GM18508 (cell line): ENCODE results near the gene FBXO7.

Experiments used
- ATAC-seq: cut with Tn5 transposase; IDR thresholded peaks from one replicate; pipeline ENCODE4 v1.9.1; 2021; ENCODE audit warnings: moderate number of reproducible peaks; ENCODE audit not compliant: insufficient read depth, unreplicated experiment

Gene FBXO7

DNA sequence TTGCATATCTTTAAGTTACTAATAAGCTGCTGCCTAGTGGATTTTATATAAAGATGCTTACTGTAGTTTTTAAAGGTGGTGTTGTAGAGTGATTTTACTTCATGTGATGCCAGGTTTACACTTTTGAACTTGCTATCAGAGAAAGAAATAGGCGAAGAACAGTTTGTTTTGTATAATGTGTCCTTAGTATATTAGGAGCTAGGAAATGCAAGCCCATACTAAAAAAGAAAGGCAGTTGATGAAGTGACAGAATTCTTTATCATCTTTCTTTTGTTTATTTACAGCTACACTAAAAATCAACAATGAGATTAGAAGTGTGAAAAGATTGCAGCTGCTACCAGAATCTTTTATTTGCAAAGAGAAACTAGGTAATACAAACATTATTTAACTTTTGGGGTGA, 12.8 kb downstream of the FBXO7 start:
- ATAC-seq: no peak

DNA sequence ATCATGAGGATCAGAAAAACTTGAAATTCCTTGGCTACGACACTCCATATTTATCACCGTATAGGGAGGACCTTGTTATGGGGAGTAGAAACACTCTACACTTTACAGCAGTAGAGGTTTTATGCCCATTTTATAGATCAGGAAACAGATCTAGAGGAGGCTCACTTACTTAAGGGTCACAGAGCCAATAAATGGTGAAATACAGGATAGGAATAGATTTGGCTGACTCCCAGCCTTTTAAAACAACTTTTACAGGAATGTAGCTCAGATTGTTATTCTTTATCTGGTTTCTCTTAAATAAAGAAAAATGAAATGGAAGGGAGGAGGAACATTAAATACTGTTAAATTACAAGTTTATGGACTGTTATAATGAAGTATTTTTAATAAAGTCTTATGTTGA, 14.8 kb downstream of the FBXO7 start:
- ATAC-seq: no peak

DNA sequence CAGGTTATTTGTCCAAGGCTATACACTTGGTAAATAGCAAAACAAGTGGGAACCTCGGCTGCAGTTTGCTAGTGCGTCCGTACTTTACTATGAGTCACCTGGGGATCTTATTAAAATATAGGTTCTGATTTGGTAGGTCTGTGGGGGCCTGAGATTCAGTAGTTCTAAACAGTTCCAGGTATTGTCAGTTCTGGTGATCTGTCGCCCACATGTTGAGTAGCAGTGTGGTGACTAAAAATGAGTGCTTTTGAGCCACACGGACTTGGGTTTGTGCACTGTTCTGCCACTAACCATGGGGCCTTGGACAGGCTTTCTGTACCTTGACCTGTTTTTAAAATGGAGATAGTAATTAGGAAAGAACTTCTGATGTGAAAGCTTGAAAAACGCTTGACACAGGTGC, 15.7 kb downstream of the FBXO7 start:
- ATAC-seq: no peak

DNA sequence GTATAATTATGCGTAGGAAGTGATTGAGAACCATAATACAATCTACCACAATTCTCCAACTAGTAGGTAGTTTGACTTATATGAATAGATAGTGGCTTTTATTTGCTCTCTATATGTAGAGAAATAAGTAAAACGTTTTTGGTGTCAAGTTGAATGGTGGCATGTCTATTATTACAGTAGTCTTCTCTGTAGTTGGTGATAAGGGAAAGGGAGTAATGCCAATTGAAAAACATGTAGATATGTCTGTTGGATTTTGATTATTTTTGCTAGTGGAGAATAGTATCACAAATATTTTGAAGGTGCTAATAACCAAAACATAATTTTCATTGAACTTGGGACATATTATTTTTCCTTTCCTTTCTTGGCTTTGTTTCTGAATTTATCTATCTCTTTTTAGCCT, 17.5 kb downstream of the FBXO7 start:
- no peak for ATAC-seq

DNA sequence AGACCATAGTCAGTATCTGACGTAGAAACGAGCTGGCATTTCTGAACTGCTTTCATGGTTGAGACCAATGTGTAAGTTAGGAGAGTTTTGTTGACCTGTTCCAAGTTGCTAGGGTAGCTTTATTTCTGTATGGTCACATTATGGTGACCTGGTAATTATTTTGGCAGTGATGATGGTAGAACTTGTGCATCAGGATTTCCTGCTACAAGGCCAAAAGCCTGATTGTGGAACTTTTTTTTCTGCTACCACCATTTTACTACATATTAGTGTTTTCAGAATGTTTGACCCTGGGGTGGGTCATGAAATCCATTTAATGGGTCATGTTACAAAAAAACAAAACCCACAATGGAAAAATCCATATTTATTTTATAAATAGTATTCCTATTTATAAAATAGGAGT, 18.9 kb downstream of the FBXO7 start:
- no peak for ATAC-seq

DNA sequence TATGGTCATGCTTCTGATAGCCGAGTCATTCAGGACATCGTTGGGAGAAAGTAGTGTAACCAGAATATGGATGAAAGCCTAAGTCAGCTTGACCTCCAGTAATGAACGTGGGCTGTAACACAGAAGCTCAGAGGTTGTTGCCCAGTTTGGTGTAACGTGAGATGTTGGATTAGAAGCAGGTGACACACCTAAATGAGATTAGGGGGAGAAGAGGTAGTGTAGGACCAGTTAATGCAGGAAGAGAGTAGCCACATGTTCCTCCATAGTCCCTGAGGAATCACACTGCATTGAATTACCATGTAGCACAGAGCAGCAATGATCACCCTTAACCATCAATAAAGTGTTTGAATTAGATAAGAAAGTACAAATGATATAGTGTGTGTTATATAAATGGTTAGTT, 20.4 kb downstream of the FBXO7 start:
- no peak for ATAC-seq

DNA sequence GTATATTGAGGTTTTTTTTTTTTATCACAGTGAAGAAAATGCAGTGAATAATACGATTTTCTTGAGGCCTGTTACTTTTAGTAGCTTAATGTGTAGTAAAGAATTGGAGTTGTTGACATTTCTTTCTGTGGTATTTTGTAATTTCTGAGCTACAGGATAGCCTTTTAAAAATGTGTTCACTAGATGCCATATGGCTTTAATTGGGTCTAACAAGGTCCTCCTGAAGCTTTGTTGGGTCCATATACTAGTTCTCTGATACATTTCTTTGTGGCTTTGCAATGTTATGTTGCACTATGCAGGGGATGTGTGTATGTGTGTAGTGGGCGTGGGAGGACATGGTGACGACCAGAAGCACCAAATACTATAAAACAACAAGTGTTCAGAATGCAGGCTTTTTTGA, 25.1 kb downstream of the FBXO7 start:
- no peak for ATAC-seq

DNA sequence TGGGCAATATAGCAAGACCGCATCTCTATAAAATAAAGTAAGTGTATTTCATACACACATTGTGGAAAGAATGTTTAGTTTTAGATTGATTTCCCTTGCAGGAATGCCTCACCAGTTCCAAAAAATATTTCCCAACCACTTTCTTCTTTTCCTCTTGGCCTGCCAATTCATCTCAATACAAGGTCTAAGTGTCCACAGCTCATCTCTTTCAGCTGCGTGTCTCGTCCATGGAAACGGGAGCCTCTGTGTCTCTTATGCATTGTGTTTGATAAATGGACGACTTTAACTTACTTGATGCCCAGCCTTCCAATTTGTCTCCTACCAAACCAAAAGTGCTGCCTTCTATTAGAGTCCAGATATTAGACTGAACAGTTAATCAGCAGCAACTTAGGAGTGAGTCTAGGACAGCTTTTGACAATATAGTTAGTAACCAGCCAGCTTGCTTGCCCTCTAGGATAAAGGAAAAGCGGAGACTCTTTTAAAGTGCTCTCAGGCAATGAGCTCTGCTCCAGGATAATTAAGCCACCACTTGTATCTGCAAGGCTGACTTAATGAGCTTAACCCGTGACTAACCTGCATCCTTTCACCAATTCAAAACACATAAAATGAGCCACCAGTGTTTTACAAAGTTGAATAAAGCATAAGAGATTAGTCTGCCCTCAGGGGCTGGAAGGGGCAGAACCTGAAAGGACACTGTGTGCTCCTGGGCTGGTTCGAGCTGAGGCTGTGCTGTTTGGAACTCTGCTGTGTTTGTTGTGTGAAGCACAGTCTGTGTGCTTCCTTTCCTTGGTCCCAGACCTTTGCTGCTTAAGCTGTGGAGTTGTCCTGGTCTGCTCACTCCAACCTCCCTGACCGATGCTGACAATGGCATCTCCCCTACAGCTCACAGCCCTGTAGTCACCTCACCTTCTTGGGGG, 27.5 kb downstream of the FBXO7 start:
- ATAC-seq: no peak

DNA sequence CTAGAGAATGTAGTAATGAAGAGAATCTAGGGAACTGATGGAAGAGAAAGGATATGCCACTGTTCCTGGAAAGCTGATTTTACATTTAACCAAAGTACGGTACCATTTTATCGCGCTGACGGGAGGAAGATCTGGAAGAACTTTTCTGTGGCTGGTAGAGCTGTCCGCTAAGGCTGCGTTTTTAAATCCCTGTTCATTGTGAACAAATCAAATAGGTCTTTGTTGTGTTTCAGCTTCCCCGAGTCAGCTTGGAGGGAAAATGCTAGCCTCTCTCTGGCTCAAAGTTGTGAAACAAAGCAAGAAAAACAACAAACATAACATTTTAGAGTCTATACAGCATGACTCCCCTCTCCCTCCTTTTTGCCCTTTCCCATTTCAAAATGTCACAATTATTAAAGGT, 34.4 kb downstream of the FBXO7 start:
- no peak for ATAC-seq

DNA sequence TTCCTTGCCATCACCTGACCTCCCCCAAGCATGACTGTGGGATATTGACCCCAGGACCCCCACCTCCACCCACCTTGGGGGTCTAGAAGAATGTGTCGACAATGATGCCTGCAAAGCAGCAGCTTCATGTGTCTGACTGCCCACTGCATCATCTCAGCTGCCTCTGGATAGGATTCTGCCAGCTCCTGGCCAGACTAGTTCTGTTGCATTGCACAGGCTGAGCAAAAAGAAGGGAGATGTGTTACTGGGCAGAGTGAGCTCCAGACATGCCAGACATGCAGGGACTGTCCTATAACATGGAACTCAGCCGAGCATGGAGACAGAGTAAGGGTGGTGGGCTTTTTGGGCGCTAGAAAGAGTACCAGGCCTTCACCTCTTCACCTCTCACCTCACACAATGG, 36.7 kb downstream of the FBXO7 start:
- no peak for ATAC-seq

DNA sequence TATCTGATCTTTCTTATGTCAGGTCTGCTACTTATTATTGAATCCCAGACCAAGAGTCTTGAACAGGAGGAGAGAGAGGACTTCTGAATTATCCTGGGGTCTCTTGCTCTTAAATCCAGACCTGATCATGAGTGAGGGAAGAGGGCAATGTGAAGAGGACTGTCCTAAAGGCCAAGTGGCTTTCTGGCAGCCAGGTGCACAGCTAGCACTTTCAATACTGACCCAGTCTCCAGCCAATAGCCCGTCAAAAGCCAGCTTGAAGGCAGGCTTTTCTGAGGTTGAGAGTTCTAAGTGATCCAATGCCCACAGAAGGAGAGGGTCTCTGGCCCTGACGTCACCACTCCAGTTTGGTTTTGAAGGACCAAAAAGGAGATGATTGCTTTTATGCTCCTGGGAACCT, 37.2 kb downstream of the FBXO7 start:
- ATAC-seq: no peak

DNA sequence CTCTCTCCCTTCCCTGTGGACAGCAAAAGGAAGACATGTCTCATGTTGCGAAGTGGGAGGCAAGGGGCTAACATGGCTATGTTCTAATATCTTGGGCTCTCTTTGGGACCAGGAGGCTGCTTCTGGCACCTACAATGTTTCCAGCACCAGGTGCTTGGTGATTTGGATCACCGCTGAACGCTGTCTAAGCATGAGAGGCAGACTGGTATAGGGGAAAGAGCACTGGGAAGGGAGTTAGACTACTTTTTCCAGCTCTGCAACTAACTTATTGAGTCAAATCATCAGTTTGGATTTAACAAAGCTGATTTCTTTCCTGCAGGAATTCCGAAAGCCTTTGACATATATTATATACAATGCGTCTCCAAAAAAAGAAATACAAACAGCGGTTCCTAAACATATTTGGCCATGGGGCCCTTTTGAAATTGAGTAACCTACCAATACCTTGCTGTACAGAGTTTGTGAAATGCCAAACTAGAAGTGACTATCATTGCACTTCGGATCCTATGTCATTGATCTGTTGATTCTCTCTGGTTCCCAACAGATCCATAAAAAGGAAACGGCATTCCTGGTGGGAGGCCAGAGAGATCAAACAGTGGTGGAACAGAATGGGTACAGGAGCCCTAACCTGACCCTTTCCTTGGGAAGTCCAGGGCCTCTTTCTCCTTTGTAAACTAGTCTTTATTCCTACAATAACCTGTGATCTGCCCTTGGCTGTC, 37.8 kb downstream of the FBXO7 start:
- ATAC-seq: no peak

DNA sequence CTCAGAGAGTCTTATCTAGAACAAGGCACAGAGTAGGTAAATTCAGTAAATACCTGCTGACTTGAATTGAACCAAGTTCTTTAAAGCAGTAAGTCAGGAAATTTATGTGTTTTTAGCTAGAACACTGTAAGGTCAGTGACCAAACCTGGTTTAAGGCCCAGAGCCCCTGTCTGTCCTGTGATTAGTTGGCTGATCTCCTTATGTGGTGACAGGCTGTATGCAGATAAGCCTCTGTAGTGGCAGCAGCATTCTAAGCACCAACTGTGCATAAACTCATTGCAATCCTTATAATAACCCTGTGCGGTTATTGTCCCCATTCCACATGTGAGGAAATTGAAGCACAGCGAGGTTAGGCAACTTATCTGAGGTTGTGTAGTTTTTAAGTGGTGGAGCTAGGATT, 40.5 kb downstream of the FBXO7 start:
- no peak for ATAC-seq

DNA sequence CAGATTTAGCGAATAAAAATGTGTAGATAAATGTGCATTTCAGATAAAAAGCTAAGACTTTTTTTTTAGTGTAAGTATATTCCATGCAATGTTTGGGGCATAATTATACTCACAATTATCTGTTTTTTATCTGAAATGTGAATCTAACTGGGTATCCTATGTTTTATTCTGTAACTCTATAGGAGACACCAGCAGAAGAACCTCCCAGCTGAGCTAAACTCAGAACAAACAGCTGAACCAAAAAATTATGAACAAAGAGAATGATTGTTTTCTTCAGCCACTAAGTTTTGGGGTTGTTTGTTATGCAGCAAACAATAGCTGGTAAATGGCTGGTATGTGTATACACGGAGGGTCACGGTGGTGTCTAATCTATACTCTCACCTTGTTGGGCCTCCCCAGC, 42.9 kb downstream of the FBXO7 start:
- ATAC-seq: no peak

DNA sequence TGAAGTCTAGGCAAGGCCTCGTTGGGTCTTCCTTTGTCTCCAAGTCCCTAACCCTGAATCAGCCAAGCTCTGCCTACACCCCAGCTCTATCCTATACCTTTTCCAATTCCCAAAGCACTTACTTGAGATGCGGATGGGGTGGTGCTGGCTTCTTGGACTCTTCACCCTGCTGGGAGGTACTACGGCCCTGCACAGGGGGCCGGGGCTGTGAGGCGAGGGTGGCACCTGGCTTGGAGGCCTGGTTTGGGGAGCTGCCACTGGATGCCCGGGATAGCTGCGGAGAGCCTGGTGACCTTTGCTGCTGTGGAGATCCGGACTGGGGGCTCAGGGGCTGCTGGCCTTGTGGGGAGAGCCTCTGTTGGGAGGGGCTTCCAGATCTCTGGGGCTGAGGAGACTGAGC, 43.3 kb downstream of the FBXO7 start:
- ATAC-seq: no peak

DNA sequence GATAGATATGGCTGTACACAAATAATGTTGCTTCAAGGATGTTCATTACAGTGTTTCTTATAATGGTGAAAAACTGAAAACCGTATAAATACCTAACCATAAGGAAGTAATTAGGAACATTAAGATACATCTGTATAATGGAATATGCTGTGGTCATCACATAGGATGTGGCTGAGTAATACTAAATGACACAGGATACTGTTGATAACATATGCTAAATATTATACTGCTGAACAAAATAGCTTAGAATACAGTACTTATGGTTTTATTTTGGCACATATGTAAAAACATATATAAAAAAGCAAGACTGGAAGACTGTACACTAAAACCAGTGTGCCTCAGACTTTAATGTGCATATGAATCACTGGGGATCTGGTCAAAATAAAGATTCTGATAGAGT, 43.8 kb downstream of the FBXO7 start:
- no peak for ATAC-seq

DNA sequence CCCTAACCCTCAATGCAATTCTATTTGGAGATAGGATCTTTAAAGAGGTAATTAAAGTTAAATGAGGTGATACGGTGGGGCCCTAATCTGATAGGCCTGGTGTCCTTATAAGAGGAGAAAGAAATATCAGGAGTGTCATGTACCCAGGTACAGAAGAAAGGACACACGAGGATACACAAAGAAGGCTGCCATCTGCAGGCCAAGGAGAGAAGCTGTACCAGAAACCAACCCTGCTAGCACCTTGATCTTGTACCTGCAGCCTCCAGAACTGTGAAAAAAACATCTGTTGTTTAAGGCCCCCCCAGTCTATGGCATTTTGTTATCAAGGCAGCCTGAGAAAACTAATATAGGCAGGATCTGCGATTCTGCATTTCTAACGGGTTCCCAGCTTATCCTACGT, 44.2 kb downstream of the FBXO7 start:
- no peak for ATAC-seq

DNA sequence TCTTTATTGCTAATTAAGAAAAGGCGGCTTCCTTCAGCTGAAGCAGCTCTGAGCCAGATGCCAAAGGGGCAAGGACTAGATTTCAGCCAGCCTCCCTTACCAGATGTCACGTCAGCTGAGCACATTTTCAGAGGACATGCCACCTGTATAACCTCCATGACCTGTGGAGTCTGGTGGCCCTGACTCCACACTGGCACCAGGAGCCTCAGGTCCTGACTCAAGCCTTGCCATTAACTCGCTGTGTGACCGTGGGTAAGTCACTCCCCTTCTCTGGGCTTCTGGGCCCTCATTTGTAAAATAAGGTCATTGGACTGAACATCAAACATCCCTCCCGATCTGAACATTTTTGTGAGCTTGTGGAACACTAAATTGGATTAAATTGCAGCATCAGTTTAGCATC, 46.0 kb downstream of the FBXO7 start:
- ATAC-seq: no peak

DNA sequence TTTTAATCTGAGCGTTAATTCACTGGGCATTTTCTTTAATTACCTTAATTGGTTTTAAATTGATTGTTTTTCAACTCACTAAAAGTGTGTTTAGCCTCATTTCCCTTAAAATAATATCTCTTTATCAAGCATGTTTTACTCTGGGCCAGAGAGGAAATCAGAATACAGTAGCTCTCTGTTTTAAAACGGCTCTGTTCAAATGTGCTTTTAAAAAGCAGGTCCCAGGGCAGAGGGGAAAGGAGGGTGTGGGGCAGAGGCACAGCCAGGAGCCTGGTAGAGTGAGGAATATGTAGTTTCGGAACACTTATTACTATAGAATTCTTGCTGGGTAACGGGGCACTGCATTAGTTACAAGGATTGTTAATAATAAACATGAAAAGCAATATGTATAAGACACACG, 47.6 kb downstream of the FBXO7 start:
- no peak for ATAC-seq

DNA sequence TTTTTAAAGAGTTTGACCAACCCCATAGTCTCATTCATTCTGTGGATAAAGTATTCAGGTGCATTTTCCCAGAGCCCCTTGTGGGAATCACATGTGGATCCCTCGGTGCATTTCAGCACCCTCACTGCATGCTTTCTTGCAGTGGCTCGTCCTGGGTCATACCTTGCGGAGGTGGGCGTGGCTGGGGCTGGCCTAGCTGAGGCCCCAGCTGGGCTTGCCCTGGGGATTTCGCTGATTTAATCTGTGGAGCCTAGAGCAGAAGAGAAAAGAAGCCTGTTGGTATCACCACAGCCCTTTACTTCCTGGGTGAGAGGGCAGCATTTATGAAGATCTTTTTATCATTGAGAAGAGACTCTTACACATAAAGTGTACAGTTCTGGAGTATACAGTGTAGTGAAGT, 53.1 kb downstream of the FBXO7 start:
- no peak for ATAC-seq

DNA sequence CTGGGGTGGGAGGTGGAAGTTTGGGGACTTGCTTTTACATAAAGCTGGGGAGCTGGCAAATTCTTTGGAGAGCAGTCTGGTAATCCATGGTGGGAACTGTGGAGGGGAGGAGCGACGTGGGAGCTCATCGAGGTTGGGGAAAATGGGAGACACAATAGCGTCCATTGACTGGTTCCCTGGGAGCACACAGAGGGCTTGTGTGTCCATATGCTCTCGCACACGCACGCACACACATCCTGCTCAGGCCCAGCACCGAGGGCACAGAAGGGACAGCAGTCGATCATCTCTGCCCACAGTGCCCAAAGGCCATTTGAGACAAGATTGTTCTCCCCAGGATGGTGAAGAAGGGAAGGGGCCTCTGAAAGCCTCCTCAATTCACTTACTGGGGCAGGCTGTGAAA, 53.7 kb downstream of the FBXO7 start:
- ATAC-seq: no peak
